Measurements from ENCODE around the gene LPAR3. TPM values are rescaled to one million over a fixed set of nuclear protein-coding genes. Genes with fewer than 3 reads are reported as not detected.

LPAR3 gene
- total RNA-seq, 4 donors from 2014 or later = 2.2 to 23.6 (median 13.5) TPM; not detected in 1

GRCh38 chr1:84857906-84858305 lies 35.1 kb downstream of the LPAR3 start:
- no peaks in the 10 kb centered on the region for H3K36me3 ChIP-seq
- intact Hi-C loops (cut with DNase I; ENCODE audit: low total_unique reads) = no loop called here
- no peak for DNase-seq
- no peaks in the 10 kb centered on the region for H3K4me1 ChIP-seq
- no peaks in the 10 kb centered on the region for H3K27me3 ChIP-seq
- no peak overlapping the region for H3K27ac ChIP-seq
- H3K9me3 ChIP-seq = no peaks in the 10 kb centered on the region
- no peak overlapping the region for H3K4me3 ChIP-seq
- TF ChIP-seq, protein P1, sequence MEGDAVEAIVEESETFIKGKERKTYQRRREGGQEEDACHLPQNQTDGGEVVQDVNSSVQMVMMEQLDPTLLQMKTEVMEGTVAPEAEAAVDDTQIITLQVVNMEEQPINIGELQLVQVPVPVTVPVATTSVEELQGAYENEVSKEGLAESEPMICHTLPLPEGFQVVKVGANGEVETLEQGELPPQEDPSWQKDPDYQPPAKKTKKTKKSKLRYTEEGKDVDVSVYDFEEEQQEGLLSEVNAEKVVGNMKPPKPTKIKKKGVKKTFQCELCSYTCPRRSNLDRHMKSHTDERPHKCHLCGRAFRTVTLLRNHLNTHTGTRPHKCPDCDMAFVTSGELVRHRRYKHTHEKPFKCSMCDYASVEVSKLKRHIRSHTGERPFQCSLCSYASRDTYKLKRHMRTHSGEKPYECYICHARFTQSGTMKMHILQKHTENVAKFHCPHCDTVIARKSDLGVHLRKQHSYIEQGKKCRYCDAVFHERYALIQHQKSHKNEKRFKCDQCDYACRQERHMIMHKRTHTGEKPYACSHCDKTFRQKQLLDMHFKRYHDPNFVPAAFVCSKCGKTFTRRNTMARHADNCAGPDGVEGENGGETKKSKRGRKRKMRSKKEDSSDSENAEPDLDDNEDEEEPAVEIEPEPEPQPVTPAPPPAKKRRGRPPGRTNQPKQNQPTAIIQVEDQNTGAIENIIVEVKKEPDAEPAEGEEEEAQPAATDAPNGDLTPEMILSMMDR (IDR thresholded peaks at IDR 0.05) = no peak
- no peak for TF ChIP-seq POLR2A (IDR thresholded peaks at IDR 0.05)

DNA sequence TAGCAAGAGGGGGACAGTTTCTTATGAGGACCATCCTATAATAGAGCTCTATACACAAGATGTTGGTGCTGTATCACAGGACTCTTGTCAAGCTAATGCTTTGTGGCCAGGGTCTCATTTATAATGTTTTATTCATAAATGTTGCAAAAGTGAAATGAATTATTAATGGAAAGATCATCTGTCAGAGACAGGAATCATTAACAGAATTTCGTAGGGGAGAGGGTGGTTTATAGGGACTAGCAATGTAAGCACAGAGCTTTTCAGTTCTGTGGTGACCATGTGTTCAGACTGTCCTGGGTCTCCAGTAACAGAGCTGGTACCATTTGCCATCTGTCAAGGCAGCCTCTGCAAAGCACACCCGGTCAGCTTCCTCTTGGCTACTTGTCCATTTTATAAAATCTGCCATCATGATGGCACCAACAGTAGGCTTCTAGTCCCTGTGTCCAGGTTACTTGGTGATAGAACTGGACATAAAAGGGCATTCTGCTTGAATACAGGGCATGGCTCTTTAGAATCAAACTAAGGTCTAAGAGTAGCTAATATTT lies 36.2 kb downstream of the LPAR3 start:
- DNase-seq = no peak
- no peaks in the 10 kb centered on the region for H3K27me3 ChIP-seq
- H3K4me1 ChIP-seq = no peaks in the 10 kb centered on the region
- no peak overlapping the region for H3K4me3 ChIP-seq
- intact Hi-C loops (cut with DNase I; ENCODE audit: low total_unique reads) = no loop called here
- no peaks in the 10 kb centered on the region for H3K9me3 ChIP-seq
- no peak overlapping the region for H3K27ac ChIP-seq
- no peak for TF ChIP-seq POLR2A (IDR thresholded peaks at IDR 0.05)
- TF ChIP-seq, protein P1 (IDR thresholded peaks at IDR 0.05) = no peak
- no peaks in the 10 kb centered on the region for H3K36me3 ChIP-seq

DNA sequence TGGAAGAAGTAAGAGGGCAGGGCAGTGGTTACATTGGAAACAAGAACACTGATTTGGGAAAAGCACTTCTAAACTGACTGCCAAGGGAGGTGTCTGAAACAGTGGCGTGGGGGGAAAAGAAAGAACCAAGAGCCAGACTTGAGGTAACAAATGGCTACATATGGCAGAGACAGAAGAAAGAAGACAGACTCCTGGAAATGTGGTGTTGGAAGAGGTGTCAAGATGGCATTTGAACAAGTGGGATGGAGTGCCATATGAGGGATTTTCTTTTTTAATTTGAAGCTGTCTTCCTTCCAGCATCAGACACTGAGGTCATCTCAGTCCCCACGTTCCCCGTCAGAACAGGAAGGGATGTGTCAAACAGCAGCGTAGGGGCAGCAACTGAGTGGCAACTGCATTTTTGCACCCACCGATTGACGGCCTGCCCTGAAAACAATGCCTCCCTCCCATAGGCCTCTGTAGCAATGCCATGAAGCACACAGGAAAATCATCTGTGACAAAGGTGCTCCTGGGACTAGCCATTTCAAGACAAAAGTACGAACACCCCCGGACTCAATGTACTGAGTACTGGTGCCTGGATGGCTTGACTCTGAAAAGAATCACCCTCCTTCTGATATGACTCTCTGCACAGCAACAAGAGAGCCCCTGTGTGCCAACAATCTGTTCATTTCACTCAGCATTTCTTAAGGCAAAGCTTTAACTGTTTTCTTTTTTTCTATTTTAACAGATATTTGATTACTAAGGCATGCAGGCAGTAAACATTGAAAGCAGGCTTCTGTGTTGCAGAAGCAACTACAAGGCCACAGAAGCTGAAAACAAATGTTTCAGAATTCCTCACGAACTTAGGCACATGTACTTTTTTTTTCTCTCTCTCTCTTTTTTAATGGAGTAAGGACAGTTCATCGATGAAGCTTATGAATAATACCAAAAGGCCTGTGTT lies 37.0 kb downstream of the LPAR3 start:
- Histone ChIP-seq H3K27ac (no peak overlapping the region), H3K36me3 (no peaks in the 10 kb centered on the region), H3K27me3 (no peaks in the 10 kb centered on the region), H3K9me3 (no peaks in the 10 kb centered on the region), H3K4me3 (no peak overlapping the region), H3K4me1 (no peaks in the 10 kb centered on the region)
- no peak for TF ChIP-seq POLR2A (IDR thresholded peaks at IDR 0.05)
- TF ChIP-seq, protein P1 (IDR thresholded peaks at IDR 0.05) = no peak
- intact Hi-C loops (cut with DNase I; ENCODE audit: low total_unique reads) = no loop called here
- DNase-seq = no peak

- no peaks in the 10 kb centered on the region for H3K27me3 ChIP-seq
- no peaks in the 10 kb centered on the region for H3K9me3 ChIP-seq
- DNase-seq = no peak
- H3K27ac ChIP-seq = no peak overlapping the region
- TF ChIP-seq POLR2A (IDR thresholded peaks at IDR 0.05) = no peak
- TF ChIP-seq, protein P1 (IDR thresholded peaks at IDR 0.05) = no peak
- no peak overlapping the region for H3K4me3 ChIP-seq
- H3K4me1 ChIP-seq = no peaks in the 10 kb centered on the region
- intact Hi-C loops (cut with DNase I; ENCODE audit: low total_unique reads) = no loop called here
- H3K36me3 ChIP-seq = no peaks in the 10 kb centered on the region
These were observed 37.8 kb downstream of the LPAR3 start for GRCh38 chr1:84855168-84855567.
